SK-N-SH (cell line): ENCODE measurements around the gene CDC14B.

Experiments used
- EP300 ChIP-seq, 2 experiments: IDR thresholded peaks; 2 replicates each; pipeline versions ENCODE4 v1.4.0 to v1.6.1; 2012; ENCODE audit warnings: borderline replicate concordance in 1 of 2, low read depth in 1 of 2, low read length in 1 of 2
- EZH2phosphoT487 ChIP-seq: fragments of 200-600 bp; sonication (generic); IDR thresholded peaks from 2 replicates; pipeline ENCODE4 v1.6.1; 2017; ENCODE audit warnings: low read depth, mixed run types, mild to moderate bottlenecking, antibody characterized with exemption, moderate library complexity, borderline replicate concordance
- FOXM1 ChIP-seq: IDR thresholded peaks from 2 replicates; pipeline ENCODE4 v1.4.0; 2012; ENCODE audit warnings: low read depth, mild to moderate bottlenecking
- POLR2AphosphoS5 ChIP-seq: IDR thresholded peaks from 2 replicates; pipeline ENCODE4 v1.6.1; 2012; ENCODE audit warnings: low read depth, low read length
- RCOR1 ChIP-seq: fragments of 150-350 bp; IDR thresholded peaks from 2 replicates; pipeline ENCODE4 v1.6.1; 2017; ENCODE audit warnings: antibody characterized with exemption, low read length
- RFX5 ChIP-seq: IDR thresholded peaks from 2 replicates; pipeline ENCODE4 v1.6.1; 2012; ENCODE audit warnings: mild to moderate bottlenecking, improper control_type of control experiment, low read length
- RXRA ChIP-seq: IDR thresholded peaks from 2 replicates; pipeline ENCODE4 v1.4.0; 2012; ENCODE audit warnings: low read depth, mild to moderate bottlenecking, borderline replicate concordance
- TF ChIP-seq, protein P1 (sequence below): fragments of 200-600 bp; sonication (generic); IDR thresholded peaks from 2 replicates; pipeline ENCODE4 v1.6.1; 2017; ENCODE audit warnings: antibody characterized with exemption, mild to moderate bottlenecking, moderate library complexity
- TF ChIP-seq, protein P2 (sequence below): IDR thresholded peaks from 2 replicates; pipeline ENCODE4 v1.4.0; 2012; ENCODE audit warnings: low read depth, borderline replicate concordance
- TF ChIP-seq, protein P3 (sequence below): IDR thresholded peaks from 2 replicates; pipeline ENCODE4 v1.6.1; 2012; ENCODE audit warnings: mild to moderate bottlenecking, low read depth, low read length, moderate library complexity

DNA sequence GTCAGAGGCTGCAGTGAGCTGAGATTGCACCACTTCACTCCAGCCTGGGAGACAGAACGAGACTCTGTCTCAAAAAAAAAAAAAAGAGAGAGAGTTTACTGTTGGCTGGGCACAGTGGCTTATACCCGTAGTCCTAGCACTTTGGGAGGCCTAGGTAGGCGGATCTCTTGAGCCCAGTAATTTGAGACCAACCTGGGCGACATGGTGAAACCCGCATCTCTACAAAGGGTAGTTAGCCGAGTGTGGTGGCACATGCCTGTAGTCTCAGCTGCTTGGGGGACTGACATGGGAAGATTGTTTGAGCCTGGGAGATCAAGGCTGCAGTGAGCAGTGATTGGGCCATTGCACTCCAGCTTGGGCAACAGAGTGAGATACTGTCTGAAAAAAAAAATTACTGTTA lies 157.1 kb downstream of the CDC14B start:
- TF ChIP-seq, protein P1, sequence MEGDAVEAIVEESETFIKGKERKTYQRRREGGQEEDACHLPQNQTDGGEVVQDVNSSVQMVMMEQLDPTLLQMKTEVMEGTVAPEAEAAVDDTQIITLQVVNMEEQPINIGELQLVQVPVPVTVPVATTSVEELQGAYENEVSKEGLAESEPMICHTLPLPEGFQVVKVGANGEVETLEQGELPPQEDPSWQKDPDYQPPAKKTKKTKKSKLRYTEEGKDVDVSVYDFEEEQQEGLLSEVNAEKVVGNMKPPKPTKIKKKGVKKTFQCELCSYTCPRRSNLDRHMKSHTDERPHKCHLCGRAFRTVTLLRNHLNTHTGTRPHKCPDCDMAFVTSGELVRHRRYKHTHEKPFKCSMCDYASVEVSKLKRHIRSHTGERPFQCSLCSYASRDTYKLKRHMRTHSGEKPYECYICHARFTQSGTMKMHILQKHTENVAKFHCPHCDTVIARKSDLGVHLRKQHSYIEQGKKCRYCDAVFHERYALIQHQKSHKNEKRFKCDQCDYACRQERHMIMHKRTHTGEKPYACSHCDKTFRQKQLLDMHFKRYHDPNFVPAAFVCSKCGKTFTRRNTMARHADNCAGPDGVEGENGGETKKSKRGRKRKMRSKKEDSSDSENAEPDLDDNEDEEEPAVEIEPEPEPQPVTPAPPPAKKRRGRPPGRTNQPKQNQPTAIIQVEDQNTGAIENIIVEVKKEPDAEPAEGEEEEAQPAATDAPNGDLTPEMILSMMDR: no peak
- TF ChIP-seq FOXM1: no peak
- TF ChIP-seq, protein P2, sequence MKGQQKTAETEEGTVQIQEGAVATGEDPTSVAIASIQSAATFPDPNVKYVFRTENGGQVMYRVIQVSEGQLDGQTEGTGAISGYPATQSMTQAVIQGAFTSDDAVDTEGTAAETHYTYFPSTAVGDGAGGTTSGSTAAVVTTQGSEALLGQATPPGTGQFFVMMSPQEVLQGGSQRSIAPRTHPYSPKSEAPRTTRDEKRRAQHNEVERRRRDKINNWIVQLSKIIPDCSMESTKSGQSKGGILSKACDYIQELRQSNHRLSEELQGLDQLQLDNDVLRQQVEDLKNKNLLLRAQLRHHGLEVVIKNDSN: no peak
- TF ChIP-seq EZH2phosphoT487: no peak
- TF ChIP-seq RFX5: no peak
- TF ChIP-seq, protein P3, sequence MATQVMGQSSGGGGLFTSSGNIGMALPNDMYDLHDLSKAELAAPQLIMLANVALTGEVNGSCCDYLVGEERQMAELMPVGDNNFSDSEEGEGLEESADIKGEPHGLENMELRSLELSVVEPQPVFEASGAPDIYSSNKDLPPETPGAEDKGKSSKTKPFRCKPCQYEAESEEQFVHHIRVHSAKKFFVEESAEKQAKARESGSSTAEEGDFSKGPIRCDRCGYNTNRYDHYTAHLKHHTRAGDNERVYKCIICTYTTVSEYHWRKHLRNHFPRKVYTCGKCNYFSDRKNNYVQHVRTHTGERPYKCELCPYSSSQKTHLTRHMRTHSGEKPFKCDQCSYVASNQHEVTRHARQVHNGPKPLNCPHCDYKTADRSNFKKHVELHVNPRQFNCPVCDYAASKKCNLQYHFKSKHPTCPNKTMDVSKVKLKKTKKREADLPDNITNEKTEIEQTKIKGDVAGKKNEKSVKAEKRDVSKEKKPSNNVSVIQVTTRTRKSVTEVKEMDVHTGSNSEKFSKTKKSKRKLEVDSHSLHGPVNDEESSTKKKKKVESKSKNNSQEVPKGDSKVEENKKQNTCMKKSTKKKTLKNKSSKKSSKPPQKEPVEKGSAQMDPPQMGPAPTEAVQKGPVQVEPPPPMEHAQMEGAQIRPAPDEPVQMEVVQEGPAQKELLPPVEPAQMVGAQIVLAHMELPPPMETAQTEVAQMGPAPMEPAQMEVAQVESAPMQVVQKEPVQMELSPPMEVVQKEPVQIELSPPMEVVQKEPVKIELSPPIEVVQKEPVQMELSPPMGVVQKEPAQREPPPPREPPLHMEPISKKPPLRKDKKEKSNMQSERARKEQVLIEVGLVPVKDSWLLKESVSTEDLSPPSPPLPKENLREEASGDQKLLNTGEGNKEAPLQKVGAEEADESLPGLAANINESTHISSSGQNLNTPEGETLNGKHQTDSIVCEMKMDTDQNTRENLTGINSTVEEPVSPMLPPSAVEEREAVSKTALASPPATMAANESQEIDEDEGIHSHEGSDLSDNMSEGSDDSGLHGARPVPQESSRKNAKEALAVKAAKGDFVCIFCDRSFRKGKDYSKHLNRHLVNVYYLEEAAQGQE: no peak
- no peak for TF ChIP-seq POLR2AphosphoS5
- TF ChIP-seq RCOR1: no peak
- TF ChIP-seq EP300 (IDR thresholded peaks at IDR 0.05; ENCODE audit: borderline replicate concordance in 1 of 2, low read depth in 1 of 2, low read length in 1 of 2): no peak
- no peak for TF ChIP-seq RXRA
